ENCODE measurements around the gene CD2BP2. TPM values are rescaled to one million over a fixed set of nuclear protein-coding genes. Genes with fewer than 3 reads are reported as not detected.

CD2BP2 gene
- total RNA-seq, 2 donors from 2014 or later, result 44.8 to 76.1 TPM

- no peaks in the 10 kb centered on the region for H3K27me3 ChIP-seq
- H3K9me3 ChIP-seq, result no peaks in the 10 kb centered on the region
- no peak for DNase-seq
- no peak overlapping the region for H3K9ac ChIP-seq (ENCODE audit: low read depth in 2 of 2, low read length in 2 of 2)
- H3K36me3 ChIP-seq, result no peaks in the 10 kb centered on the region
- intact Hi-C loops (cut with DNase I), result no loop called here
- peaks cover 5% of the 10 kb centered on the region for H3K4me1 ChIP-seq
- no peak for TF ChIP-seq CTCF (IDR thresholded peaks at IDR 0.05)
- no peak overlapping the region for H3K27ac ChIP-seq
- H3K4me3 ChIP-seq, result no peak overlapping the region
Measured at GRCh38 chr16:30380072-30380802, 25.1 kb upstream of the CD2BP2 start.

- no peaks in the 10 kb centered on the region for H3K27me3 ChIP-seq
- no peak for TF ChIP-seq CTCF (IDR thresholded peaks at IDR 0.05)
- H3K36me3 ChIP-seq, result no peaks in the 10 kb centered on the region
- peak overlapping the region; percentile 100 for H3K27ac ChIP-seq
- no peaks in the 10 kb centered on the region for H3K9me3 ChIP-seq
- H3K4me3 ChIP-seq, result peak overlapping the region; percentile 61
- peak overlapping the region; percentile 66 to 93 for H3K9ac ChIP-seq (ENCODE audit: low read depth in 2 of 2, low read length in 2 of 2)
- H3K4me1 ChIP-seq, result peaks cover 5% of the 10 kb centered on the region
- intact Hi-C loops (cut with DNase I), result no loop called here
- no peak for DNase-seq
Measured at GRCh38 chr16:30379158-30379783, 24.2 kb upstream of the CD2BP2 start.

- Histone ChIP-seq H3K27ac (peak overlapping the region; percentile 100), H3K9ac (ENCODE audit: low read depth in 2 of 2, low read length in 2 of 2) (peak overlapping the region; percentile 84 to 93), H3K4me3 (peak overlapping the region; percentile 61), H3K4me1 (peaks cover 5% of the 10 kb centered on the region), H3K27me3 (no peaks in the 10 kb centered on the region), H3K36me3 (no peaks in the 10 kb centered on the region), H3K9me3 (no peaks in the 10 kb centered on the region)
- DNase-seq, result peak; percentile 99
- no peak for TF ChIP-seq CTCF (IDR thresholded peaks at IDR 0.05)
- intact Hi-C loops (cut with DNase I), result no loop called here
Measured at GRCh38 chr16:30378236-30379157, 23.4 kb upstream of the CD2BP2 start.

GRCh38 chr16:30377812-30378235, 22.7 kb upstream of the CD2BP2 start:
- H3K27me3 ChIP-seq, result no peaks in the 10 kb centered on the region
- H3K4me1 ChIP-seq, result peaks cover 5% of the 10 kb centered on the region
- no peaks in the 10 kb centered on the region for H3K36me3 ChIP-seq
- peak overlapping the region; percentile 100 for H3K27ac ChIP-seq
- DNase-seq, result peak; percentile 94
- intact Hi-C loops (cut with DNase I), result no loop called here
- H3K9me3 ChIP-seq, result no peaks in the 10 kb centered on the region
- TF ChIP-seq CTCF (IDR thresholded peaks at IDR 0.05), result no peak
- H3K9ac ChIP-seq (ENCODE audit: low read depth in 2 of 2, low read length in 2 of 2), result peak overlapping the region; percentile 84 to 93
- peak overlapping the region; percentile 61 for H3K4me3 ChIP-seq
